ENCODE measurements around the gene RAD51D. TPM values are rescaled to one million over a fixed set of nuclear protein-coding genes. Genes with fewer than 3 reads are reported as not detected.

RAD51D gene
- total RNA-seq, 2 donors from 2014 or later = 9.9 to 12.0 TPM

GRCh38 chr17:35062308-35062707 lies 57.4 kb downstream of the RAD51D start:
- 98% methylated on average over 3 of the region's 3 CpGs for WGBS
- Histone ChIP-seq H3K36me3 (no peaks in the 10 kb centered on the region), H3K27me3 (replicated peaks; ENCODE audit: insufficient read depth) (no peaks in the 10 kb centered on the region), H3K27ac (peak overlapping the region in 1 of 2 donors; percentile 77), H3K4me1 (replicated peaks) (peaks cover 19% of the 10 kb centered on the region), H3K4me3 (no peak overlapping the region), H3K9me3 (no peaks in the 10 kb centered on the region)
- intact Hi-C loops (cut with DNase I) = loop anchor here (5.0 kb wide), 1 partner anchor 40 kb away; no protein-coding TSS in a partner anchor
- DNase-seq (ENCODE audit: low spot score) = no peak
- TF ChIP-seq POLR2A (IDR thresholded peaks at IDR 0.05) (no peak), POLR2AphosphoS5 (IDR thresholded peaks at IDR 0.05) (no peak)
- TF ChIP-seq, protein P1, sequence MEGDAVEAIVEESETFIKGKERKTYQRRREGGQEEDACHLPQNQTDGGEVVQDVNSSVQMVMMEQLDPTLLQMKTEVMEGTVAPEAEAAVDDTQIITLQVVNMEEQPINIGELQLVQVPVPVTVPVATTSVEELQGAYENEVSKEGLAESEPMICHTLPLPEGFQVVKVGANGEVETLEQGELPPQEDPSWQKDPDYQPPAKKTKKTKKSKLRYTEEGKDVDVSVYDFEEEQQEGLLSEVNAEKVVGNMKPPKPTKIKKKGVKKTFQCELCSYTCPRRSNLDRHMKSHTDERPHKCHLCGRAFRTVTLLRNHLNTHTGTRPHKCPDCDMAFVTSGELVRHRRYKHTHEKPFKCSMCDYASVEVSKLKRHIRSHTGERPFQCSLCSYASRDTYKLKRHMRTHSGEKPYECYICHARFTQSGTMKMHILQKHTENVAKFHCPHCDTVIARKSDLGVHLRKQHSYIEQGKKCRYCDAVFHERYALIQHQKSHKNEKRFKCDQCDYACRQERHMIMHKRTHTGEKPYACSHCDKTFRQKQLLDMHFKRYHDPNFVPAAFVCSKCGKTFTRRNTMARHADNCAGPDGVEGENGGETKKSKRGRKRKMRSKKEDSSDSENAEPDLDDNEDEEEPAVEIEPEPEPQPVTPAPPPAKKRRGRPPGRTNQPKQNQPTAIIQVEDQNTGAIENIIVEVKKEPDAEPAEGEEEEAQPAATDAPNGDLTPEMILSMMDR (IDR thresholded peaks at IDR 0.05) = no peak

- TF ChIP-seq POLR2AphosphoS5 (IDR thresholded peaks at IDR 0.05) = peak; percentile 53
- TF ChIP-seq, protein P1 (IDR thresholded peaks at IDR 0.05) = no peak
Observed at GRCh38 chr17:35057332-35057915, 62.2 kb downstream of the RAD51D start.

GRCh38 chr17:35056013-35056412 lies 63.6 kb downstream of the RAD51D start:
- H3K4me1 ChIP-seq (replicated peaks) = peaks cover 15% of the 10 kb centered on the region
- intact Hi-C loops (cut with DNase I) = no loop called here
- no peak for TF ChIP-seq POLR2A (IDR thresholded peaks at IDR 0.05)
- H3K4me3 ChIP-seq = no peak overlapping the region
- H3K9me3 ChIP-seq = no peaks in the 10 kb centered on the region
- 89% methylated on average over 3 of the region's 3 CpGs for WGBS
- no peaks in the 10 kb centered on the region for H3K27me3 ChIP-seq (replicated peaks; ENCODE audit: insufficient read depth)
- no peak for DNase-seq (ENCODE audit: low spot score)
- H3K27ac ChIP-seq = no peak overlapping the region
- no peaks in the 10 kb centered on the region for H3K36me3 ChIP-seq

More at GRCh38 chr17:35057332-35057915, 62.2 kb downstream of the RAD51D start:
- Histone ChIP-seq H3K27me3 (replicated peaks; ENCODE audit: insufficient read depth) (no peaks in the 10 kb centered on the region), H3K36me3 (no peaks in the 10 kb centered on the region), H3K9me3 (no peaks in the 10 kb centered on the region), H3K4me1 (replicated peaks) (peaks cover 15% of the 10 kb centered on the region), H3K4me3 (no peak overlapping the region), H3K27ac (peak overlapping the region in 1 of 2 donors; percentile 51)
- DNase-seq (ENCODE audit: low spot score) = no peak
- intact Hi-C loops (cut with DNase I) = no loop called here
- WGBS = 96% methylated on average over 1 of the region's 1 CpG

- TF ChIP-seq POLR2A (IDR thresholded peaks at IDR 0.05) = no peak
- no peak for TF ChIP-seq POLR2AphosphoS5 (IDR thresholded peaks at IDR 0.05)
- TF ChIP-seq, protein P1 (IDR thresholded peaks at IDR 0.05) = no peak
- DNase-seq (ENCODE audit: low spot score) = no peak
- peaks cover 12% of the 10 kb centered on the region for H3K4me1 ChIP-seq (replicated peaks)
- H3K27me3 ChIP-seq (replicated peaks; ENCODE audit: insufficient read depth) = no peaks in the 10 kb centered on the region
- peak overlapping the region in 1 of 2 donors; percentile 75 for H3K27ac ChIP-seq
- no peaks in the 10 kb centered on the region for H3K36me3 ChIP-seq
- WGBS = 73% methylated on average over 1 of the region's 1 CpG
- intact Hi-C loops (cut with DNase I) = no loop called here
- H3K9me3 ChIP-seq = no peaks in the 10 kb centered on the region
- H3K4me3 ChIP-seq = no peak overlapping the region
Observed at GRCh38 chr17:35053204-35053603, 66.5 kb downstream of the RAD51D start.

GRCh38 chr17:35052780-35053179 lies 66.9 kb downstream of the RAD51D start:
- H3K27ac ChIP-seq = peak overlapping the region; percentile 63 to 75

More at GRCh38 chr17:35052780-35053179, 66.9 kb downstream of the RAD51D start:
- intact Hi-C loops (cut with DNase I) = no loop called here
- Histone ChIP-seq H3K36me3 (no peaks in the 10 kb centered on the region), H3K27me3 (replicated peaks; ENCODE audit: insufficient read depth) (no peaks in the 10 kb centered on the region), H3K4me1 (replicated peaks) (peaks cover 8% of the 10 kb centered on the region), H3K9me3 (no peaks in the 10 kb centered on the region), H3K4me3 (no peak overlapping the region)
- DNase-seq (ENCODE audit: low spot score) = no peak
- TF ChIP-seq POLR2AphosphoS5 (IDR thresholded peaks at IDR 0.05) (no peak), POLR2A (IDR thresholded peaks at IDR 0.05) (no peak)
- TF ChIP-seq, protein P1 (IDR thresholded peaks at IDR 0.05) = no peak
